K562 (cell line): ENCODE data around the gene ORC5. TPM values are rescaled to one million over a fixed set of nuclear protein-coding genes. Genes with fewer than 3 reads are reported as not detected.

ENCODE experiments used
- ARID4B ChIP-seq: sonication (generic); formaldehyde crosslinking; IDR thresholded peaks from 2 replicates; pipeline ENCODE4 v1.8.0; 2022; ENCODE audit warnings: mild to moderate bottlenecking, missing genetic modification reagents
- ATF6 ChIP-seq: sonication (generic); formaldehyde crosslinking; IDR thresholded peaks from 2 replicates; pipeline ENCODE4 v1.4.0; 2020; ENCODE audit warnings: mild to moderate bottlenecking, missing genetic modification reagents
- BRD9 ChIP-seq: fragments of 450-650 bp; IDR thresholded peaks from 2 replicates; pipeline ENCODE4 v1.6.1; 2018; ENCODE audit warnings: low read depth; ENCODE audit not compliant: partially characterized antibody
- C11orf30 ChIP-seq: fragments of 450-650 bp; IDR thresholded peaks from 2 replicates; pipeline ENCODE4 v1.6.1; 2016; ENCODE audit warnings: low read depth, mild to moderate bottlenecking
- ELF4 ChIP-seq: fragments of 450-650 bp; formaldehyde crosslinking; IDR thresholded peaks from 2 replicates; pipeline ENCODE4 v1.4.0; 2022; ENCODE audit warnings: missing genetic modification characterization
- ESRRA ChIP-seq: fragments of 450-650 bp; IDR thresholded peaks from 2 replicates; pipeline ENCODE4 v1.6.1; 2014; ENCODE audit warnings: low read depth, mild to moderate bottlenecking, moderate library complexity, borderline replicate concordance
- POLR2A ChIP-seq: fragments of 450-650 bp; conservative IDR thresholded peaks from 2 replicates; pipeline ENCODE4 v1.6.1; 2016
- SFPQ ChIP-seq: fragments of 200-400 bp; formaldehyde crosslinking; IDR thresholded peaks from 2 replicates; pipeline ENCODE4 v1.6.1; 2017; ENCODE audit warnings: mild to moderate bottlenecking, low read depth, low read length, moderate library complexity
- SIN3A ChIP-seq, 2 experiments: fragments of 150-350 bp in 1 of 2; IDR thresholded peaks; 2 replicates each; pipeline ENCODE4 v1.6.1; 2011 to 2016; ENCODE audit warnings: borderline replicate concordance in 2 of 2, low read depth in 2 of 2, low read length in 2 of 2, mild to moderate bottlenecking in 2 of 2, moderate library complexity in 2 of 2; ENCODE audit not compliant: control insufficient read depth in 1 of 2
- ZNF175 ChIP-seq: fragments of 200-800 bp; sonication (Bioruptor generic); IDR thresholded peaks from 2 replicates; pipeline ENCODE4 v1.6.1; 2016; ENCODE audit warnings: low read depth, mild to moderate bottlenecking, missing genetic modification characterization, missing compliant biosample characterization
- ZNF239 ChIP-seq: fragments of 250-450 bp; sonication (Bioruptor Pico); IDR thresholded peaks from 2 replicates; pipeline ENCODE4 v1.4.0; 2020; ENCODE audit warnings: mild to moderate bottlenecking
- ZNF584 ChIP-seq: fragments of 200-800 bp; sonication (Bioruptor generic); IDR thresholded peaks from 2 replicates; pipeline ENCODE4 v1.6.1; 2016; ENCODE audit warnings: low read depth, mild to moderate bottlenecking, missing genetic modification characterization, missing compliant biosample characterization
- ZNF609 ChIP-seq: sonication (generic); formaldehyde crosslinking; IDR thresholded peaks from 2 replicates; pipeline ENCODE4 v1.8.1; 2023; ENCODE audit warnings: missing genetic modification reagents, mild to moderate bottlenecking, borderline replicate concordance
- polyA plus RNA-seq, 8 experiments: library from polyadenylated mRNA; depleted of rRNA in 4 of 8; stranded (reverse) in 5 of 8; unstranded in 3 of 8; fragments of >200 nt; fragmentation: Nextera tagmentation in 2 of 8; fragmentation: Illumina TruSeq in 1 of 8; extraction: Ambion mirVana in 2 of 8; extraction: Trizol in 1 of 8; gene quantifications; 2 replicates each; pipeline versions ENCODE4 v1.2.1 to v1.2.3, GENCODE V29; 2011 to 2014; ENCODE audit warnings: inconsistent platforms in 1 of 8, missing spikeins in 1 of 8
- total RNA-seq, 7 experiments: library from RNA; depleted of rRNA in 6 of 7; stranded (reverse); fragments of >200 nt in 6 of 7; fragmentation: Illumina TruSeq in 2 of 7; extraction: Trizol in 2 of 7; gene quantifications; 2 replicates each; pipeline versions ENCODE4 v1.2.1 to v1.2.3, GENCODE V29; 2011 to 2021; ENCODE audit warnings: low replicate concordance in 1 of 7

Gene ORC5
- total and polyA plus RNA-seq, 9 of the 15 experiments (the other 6 are each of a cell fraction or from before 2014, with no cell fraction given) = 29.8 to 136 (median 54.8) TPM

- TF ChIP-seq ZNF609 (CRISPR knock-in tag) (no peak), BRD9 (no peak), ATF6 (peak; percentile 89), C11orf30 (0 out of 2 replicates have a peak, but pooled peaks have one; percentile 23), ARID4B (0 out of 2 replicates have a peak, but pooled peaks have one; percentile 59), ZNF175 (CRISPR knock-in tag) (no peak; the same call in 1 of the 2 replicates), ESRRA (peak; percentile 70; the same call in 1 of the 2 replicates), SFPQ (no peak), ELF4 (CRISPR knock-in tag) (0 out of 2 replicates have a peak, but pooled peaks have one; percentile 33), SIN3A (IDR thresholded peaks at IDR 0.05; ENCODE audit: borderline replicate concordance in 2 of 2, control insufficient read depth in 1 of 2, low read depth in 2 of 2, low read length in 2 of 2) (peak; percentile 74 to 89; a peak in 3 of 4 replicates), ZNF584 (CRISPR knock-in tag) (no peak), POLR2A (peak; percentile 98), ZNF239 (no peak)
Measured at GRCh38 chr7:104207731-104208420, at the start of gene ORC5 (continued).
